ENCODE measurements around the gene CERS6.

GRCh38 chr2:168684921-168685599 lies 229.0 kb downstream of the CERS6 start:
- TF ChIP-seq CTCF (IDR thresholded peaks at IDR 0.05; ENCODE audit: poor library complexity, severe bottlenecking) = no peak
- TF ChIP-seq SMC3 (conservative IDR thresholded peaks at IDR 0.05; ENCODE audit: poor library complexity) = no peak
- no peak for TF ChIP-seq EP300 (conservative IDR thresholded peaks at IDR 0.05; ENCODE audit: poor library complexity, severe bottlenecking)
- no peak for TF ChIP-seq MXI1 (conservative IDR thresholded peaks at IDR 0.05; ENCODE audit: poor library complexity, severe bottlenecking)
- TF ChIP-seq EZH2 (IDR thresholded peaks at IDR 0.05; ENCODE audit: borderline replicate concordance, insufficient read depth, low read length, poor library complexity, severe bottlenecking) = no peak
- TF ChIP-seq POLR2AphosphoS5 (IDR thresholded peaks at IDR 0.05) = no peak
- TF ChIP-seq TAF1 (IDR thresholded peaks at IDR 0.05; ENCODE audit: low read depth) = no peak
- TF ChIP-seq RAD21 (conservative IDR thresholded peaks at IDR 0.05) = no peak
- TF ChIP-seq REST (IDR thresholded peaks at IDR 0.05; ENCODE audit: borderline replicate concordance) = no peak
